ENCODE data around the gene MRPS27. TPM values are rescaled to one million over a fixed set of nuclear protein-coding genes. Genes with fewer than 3 reads are reported as not detected.

The MRPS27 gene
- total RNA-seq, 6 experiments from 2014 or later = 28.6 to 40.3 (median 36.0) TPM

DNA sequence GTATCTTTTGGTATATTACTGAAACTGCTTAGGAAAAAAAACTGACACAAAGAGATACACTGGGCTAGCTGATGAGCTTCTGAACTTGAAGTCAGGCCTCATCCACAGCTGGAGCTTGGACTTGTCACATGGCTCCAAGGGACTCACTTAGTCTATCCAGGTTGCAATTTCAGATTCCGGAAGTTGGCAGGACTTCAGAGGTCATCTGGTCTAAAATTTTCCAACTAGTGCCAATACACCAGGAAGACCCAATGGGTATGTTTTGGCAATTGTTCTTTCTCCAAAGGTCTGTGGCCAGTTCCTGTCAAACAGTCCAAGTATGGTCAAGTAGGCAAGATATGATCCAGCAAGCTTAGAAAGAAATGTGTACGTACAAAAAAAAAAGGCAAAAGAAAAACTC is 36.7 kb downstream of the MRPS27 start:
- WGBS (ENCODE audit: insufficient coverage, low coverage, low lambda C conversion rate, missing lambda C conversion rate) = 39% methylated on average over 2 of the region's 2 CpGs
- no peak overlapping the region for H3K4me3 ChIP-seq
- peak in 2 of 3 donors; percentile 48 to 56 for DNase-seq
- ATAC-seq = peak; percentile 43 to 88 (median 82)
- no peak overlapping the region for H3K27ac ChIP-seq
- H3K36me3 ChIP-seq = no peaks in the 10 kb centered on the region
- intact Hi-C loops (cut with DNase I) = no loop called here
- no peaks in the 10 kb centered on the region for H3K9me3 ChIP-seq
- H3K4me1 ChIP-seq = peaks cover 0 to 10% (median 0%) of the 10 kb centered on the region in 4 donors
- H3K27me3 ChIP-seq = no peaks in the 10 kb centered on the region
- TF ChIP-seq POLR2A (IDR thresholded peaks at IDR 0.05) = no peak
- TF ChIP-seq, protein P1, sequence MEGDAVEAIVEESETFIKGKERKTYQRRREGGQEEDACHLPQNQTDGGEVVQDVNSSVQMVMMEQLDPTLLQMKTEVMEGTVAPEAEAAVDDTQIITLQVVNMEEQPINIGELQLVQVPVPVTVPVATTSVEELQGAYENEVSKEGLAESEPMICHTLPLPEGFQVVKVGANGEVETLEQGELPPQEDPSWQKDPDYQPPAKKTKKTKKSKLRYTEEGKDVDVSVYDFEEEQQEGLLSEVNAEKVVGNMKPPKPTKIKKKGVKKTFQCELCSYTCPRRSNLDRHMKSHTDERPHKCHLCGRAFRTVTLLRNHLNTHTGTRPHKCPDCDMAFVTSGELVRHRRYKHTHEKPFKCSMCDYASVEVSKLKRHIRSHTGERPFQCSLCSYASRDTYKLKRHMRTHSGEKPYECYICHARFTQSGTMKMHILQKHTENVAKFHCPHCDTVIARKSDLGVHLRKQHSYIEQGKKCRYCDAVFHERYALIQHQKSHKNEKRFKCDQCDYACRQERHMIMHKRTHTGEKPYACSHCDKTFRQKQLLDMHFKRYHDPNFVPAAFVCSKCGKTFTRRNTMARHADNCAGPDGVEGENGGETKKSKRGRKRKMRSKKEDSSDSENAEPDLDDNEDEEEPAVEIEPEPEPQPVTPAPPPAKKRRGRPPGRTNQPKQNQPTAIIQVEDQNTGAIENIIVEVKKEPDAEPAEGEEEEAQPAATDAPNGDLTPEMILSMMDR (IDR thresholded peaks at IDR 0.05) = no peak

DNA sequence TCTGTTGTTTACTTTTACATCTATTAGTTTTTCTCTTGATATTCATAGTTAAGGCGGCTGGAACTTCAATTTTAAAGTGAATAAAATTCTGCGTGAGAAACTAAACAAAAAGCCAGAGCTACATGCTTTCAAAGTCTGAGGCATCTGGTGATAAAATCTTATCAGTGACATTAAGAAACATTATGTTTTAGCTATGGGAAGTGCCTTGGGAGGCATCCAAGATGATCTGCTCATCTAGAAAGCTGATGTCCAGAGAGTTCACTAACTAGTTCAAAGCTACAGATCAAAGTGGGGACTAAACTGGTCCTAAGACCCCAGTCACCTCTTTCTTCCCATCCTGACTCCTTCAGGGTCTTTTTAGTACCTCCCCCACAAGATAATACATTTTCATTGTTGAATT is 37.2 kb downstream of the MRPS27 start:
- ATAC-seq (no peak), DNase-seq (no peak)
- WGBS (ENCODE audit: insufficient coverage, low coverage, low lambda C conversion rate, missing lambda C conversion rate) = 45% methylated on average over 2 of the region's 2 CpGs
- Histone ChIP-seq H3K4me3 (no peak overlapping the region), H3K36me3 (no peaks in the 10 kb centered on the region), H3K27ac (no peak overlapping the region), H3K9me3 (no peaks in the 10 kb centered on the region), H3K4me1 (peaks cover 0 to 10% (median 0%) of the 10 kb centered on the region in 4 donors), H3K27me3 (no peaks in the 10 kb centered on the region)
- TF ChIP-seq POLR2A (IDR thresholded peaks at IDR 0.05) = no peak
- TF ChIP-seq, protein P1 (IDR thresholded peaks at IDR 0.05) = no peak
- intact Hi-C loops (cut with DNase I) = no loop called here

DNA sequence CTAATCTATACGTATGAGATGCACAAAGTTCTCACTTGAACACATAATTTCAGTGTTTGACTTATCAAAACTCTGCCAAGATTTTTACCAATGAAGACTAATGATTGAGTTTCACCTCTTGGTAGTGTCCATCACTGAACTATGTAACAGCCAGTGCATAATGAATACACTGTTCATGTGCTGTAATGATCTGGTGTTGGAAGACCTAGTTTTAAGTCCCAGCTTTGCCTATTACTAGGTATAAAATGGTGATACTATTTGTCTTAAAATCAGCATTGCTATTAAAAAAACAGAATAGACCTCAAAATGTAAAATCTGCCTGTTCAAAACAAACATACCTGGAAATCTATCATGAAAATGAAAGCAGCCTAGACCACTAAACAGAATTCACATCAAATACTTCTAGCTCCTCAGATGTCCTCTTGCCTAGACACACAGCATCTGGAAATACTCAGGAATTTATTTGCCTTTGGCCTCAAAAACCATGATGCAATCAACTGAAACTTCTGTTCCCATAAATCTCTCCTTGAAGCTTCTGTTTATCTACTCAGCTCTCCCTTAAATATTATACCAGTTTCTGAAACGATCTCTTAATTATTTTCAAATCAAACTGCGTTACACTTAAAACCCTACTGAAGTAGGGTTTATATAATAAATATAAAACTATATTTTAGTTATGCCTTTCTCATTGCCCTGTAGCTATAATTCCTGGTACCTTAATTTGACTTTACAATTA is 38.1 kb downstream of the MRPS27 start:
- intact Hi-C loops (cut with DNase I) = no loop called here
- no peaks in the 10 kb centered on the region for H3K9me3 ChIP-seq
- no peak for DNase-seq
- peak in 1 of 4 donors; percentile 51 for ATAC-seq
- H3K27ac ChIP-seq = no peak overlapping the region
- no peak overlapping the region for H3K4me3 ChIP-seq
- TF ChIP-seq POLR2A (IDR thresholded peaks at IDR 0.05) = no peak
- TF ChIP-seq, protein P1 (IDR thresholded peaks at IDR 0.05) = no peak
- WGBS (ENCODE audit: insufficient coverage, low coverage, low lambda C conversion rate, missing lambda C conversion rate) = 68% methylated on average over 3 of the region's 3 CpGs
- H3K36me3 ChIP-seq = no peaks in the 10 kb centered on the region
- H3K27me3 ChIP-seq = no peaks in the 10 kb centered on the region
- H3K4me1 ChIP-seq = peaks cover 0 to 10% (median 0%) of the 10 kb centered on the region in 4 donors

DNA sequence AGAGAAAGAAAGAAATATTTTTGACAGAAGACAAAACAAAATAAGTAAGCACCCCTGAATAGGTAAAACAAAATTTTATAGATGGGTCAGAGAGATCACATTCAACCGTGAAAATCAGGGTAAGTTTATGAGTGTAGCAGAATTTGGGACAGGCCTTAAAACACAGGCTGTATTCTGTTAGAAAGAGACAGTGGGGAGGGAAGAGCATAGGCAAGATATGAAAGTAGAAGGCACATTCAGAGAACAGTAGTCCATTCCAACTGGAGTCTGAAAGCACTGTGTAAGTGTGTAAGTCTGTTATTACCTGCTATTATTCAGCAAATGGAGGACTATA is 38.6 kb downstream of the MRPS27 start:
- H3K4me1 ChIP-seq = peaks cover 0 to 10% (median 0%) of the 10 kb centered on the region in 4 donors
- no peak overlapping the region for H3K4me3 ChIP-seq
- no peak for DNase-seq
- TF ChIP-seq, protein P1 (IDR thresholded peaks at IDR 0.05) = no peak
- TF ChIP-seq POLR2A (IDR thresholded peaks at IDR 0.05) = no peak
- WGBS (ENCODE audit: insufficient coverage, low coverage, low lambda C conversion rate, missing lambda C conversion rate) = 100% methylated on average over 1 of the region's 1 CpG
- H3K9me3 ChIP-seq = no peaks in the 10 kb centered on the region
- intact Hi-C loops (cut with DNase I) = no loop called here
- H3K27me3 ChIP-seq = no peaks in the 10 kb centered on the region
- no peaks in the 10 kb centered on the region for H3K36me3 ChIP-seq
- no peak overlapping the region for H3K27ac ChIP-seq
- no peak for ATAC-seq
